DMS53 (cell line): ENCODE results near the gene RFX6.

Source experiments
- DNase-seq: peaks from one replicate; lab custom pipeline; 2025; lab: John Stamatoyannopoulos, UW

Gene RFX6

GRCh38 chr6:116973976-116974375 is 96.9 kb downstream of the RFX6 start:
- DNase-seq, result no peak

GRCh38 chr6:116974526-116975316 is 97.7 kb downstream of the RFX6 start:
- DNase-seq, result peak; percentile 2

GRCh38 chr6:116975600-116975999 is 98.6 kb downstream of the RFX6 start:
- peak; percentile 17 for DNase-seq

GRCh38 chr6:116979560-116979959 is 102.5 kb downstream of the RFX6 start:
- no peak for DNase-seq
